Stimulated activated CD8-positive, alpha-beta memory T cell treated with anti-CD3 and anti-CD28 coated beads, Interleukin-15, amount 100 ng/mL, for 1 hour (primary cell): Measurements from ENCODE around the gene SERPINB7.

Source experiments
- DNase-seq: peaks from one replicate; pipeline ENCODE4 v3.0.0-alpha.2; 2020; ENCODE audit warnings: low read depth

SERPINB7 gene

GRCh38 chr18:63787673-63788072 is 12.5 kb downstream of the SERPINB7 start:
- DNase-seq = no peak

GRCh38 chr18:63788447-63789096 is 13.4 kb downstream of the SERPINB7 start:
- peak; percentile 6 for DNase-seq

DNA sequence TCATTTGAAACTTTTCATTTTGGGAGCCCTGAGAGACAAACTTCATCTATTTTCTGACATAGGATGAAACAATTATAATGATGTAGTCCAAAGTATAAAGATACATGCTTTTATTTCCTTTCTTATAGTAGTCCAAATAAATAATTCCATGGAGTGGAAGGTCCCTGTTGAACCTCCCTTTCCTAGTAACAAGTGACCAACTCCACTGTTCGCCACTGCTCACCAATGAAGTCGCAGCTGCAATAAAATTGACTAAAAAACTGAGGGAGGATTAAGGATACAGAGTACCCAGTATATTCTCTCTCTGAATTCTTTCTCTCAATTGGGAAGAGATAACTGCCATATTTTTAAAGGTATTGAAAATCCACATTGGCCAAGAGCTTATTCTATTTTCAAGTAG is 14.1 kb downstream of the SERPINB7 start:
- no peak for DNase-seq

GRCh38 chr18:63795606-63796005 is 20.4 kb downstream of the SERPINB7 start:
- no peak for DNase-seq

GRCh38 chr18:63799189-63799588 is 24.0 kb downstream of the SERPINB7 start:
- no peak for DNase-seq

- no peak for DNase-seq
These were observed 26.1 kb downstream of the SERPINB7 start for GRCh38 chr18:63801343-63801742.

GRCh38 chr18:63808125-63808524 is 32.9 kb downstream of the SERPINB7 start:
- DNase-seq = no peak

GRCh38 chr18:63817441-63818051 is 42.3 kb downstream of the SERPINB7 start:
- DNase-seq = no peak

GRCh38 chr18:63818212-63818611 is 43.0 kb downstream of the SERPINB7 start:
- no peak for DNase-seq

DNA sequence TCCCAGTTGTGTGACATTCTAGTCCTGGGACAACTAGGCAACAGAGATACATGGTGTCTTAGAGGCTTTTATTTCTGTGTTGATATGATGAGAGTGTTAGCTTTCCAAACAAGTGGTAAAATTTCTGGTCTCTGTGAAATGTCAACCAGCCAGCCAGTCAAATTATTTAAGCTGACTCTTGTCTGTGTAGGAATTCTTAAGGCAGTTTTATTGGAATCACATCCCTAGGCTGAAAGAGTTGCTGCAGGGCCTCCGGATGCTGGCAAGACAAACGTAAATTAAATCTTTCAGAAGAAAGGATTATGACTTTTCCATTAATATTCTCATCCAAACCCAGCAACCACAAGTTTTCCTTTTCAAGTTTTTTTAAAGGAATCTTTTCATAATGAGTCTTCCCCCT is 44.6 kb downstream of the SERPINB7 start:
- DNase-seq = no peak

DNA sequence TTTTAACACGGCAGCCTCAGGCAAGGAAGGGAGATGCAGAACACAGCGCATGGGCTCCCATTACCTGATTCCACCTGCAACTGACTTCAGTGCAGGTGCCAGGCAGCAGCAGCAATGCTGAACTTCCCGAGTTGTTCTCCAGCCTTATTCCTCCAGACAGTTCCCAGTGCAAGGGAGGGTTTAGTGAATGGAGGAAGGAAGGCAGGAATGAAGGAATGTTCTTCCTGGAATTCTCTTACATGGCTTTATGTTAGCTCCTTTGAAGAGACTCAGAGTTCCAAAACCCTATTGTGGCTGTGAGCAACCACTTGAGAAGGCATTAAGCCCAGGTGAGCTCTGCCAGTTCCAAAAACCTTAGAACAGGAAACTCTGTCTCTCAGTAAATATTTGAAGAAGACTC is 45.5 kb downstream of the SERPINB7 start:
- no peak for DNase-seq

DNA sequence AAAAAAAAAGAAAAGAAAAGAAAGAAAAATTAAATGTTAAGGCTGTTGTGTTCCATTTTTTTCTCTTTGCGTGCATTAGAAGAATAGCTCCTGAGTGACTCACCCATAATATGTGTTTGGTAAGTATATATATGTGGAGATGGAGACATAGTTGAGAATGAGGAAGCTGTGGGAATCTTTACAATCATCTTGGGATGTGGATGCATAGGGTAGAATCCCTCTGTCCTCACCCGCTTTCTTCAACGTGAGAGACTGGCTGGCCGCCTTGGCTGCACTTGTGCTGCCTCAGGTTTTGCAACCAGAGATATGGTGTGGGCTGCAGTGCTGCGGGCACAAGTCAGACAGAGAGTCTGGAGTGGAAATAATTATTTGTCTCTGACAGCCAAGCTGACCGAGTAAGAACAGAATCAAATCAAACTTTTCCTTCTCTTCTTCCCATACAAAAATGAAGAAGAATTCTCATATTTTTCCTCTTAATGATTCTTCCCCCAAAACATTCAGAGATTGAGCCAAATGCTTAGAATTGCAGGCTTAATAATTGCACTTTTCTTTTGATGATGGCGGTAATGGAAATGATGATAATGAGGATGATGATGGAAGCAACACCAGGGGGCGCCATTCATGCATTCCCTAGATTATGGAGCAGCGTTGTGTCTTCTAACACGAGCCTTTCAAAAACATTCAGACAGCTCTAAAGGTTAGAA is 48.5 kb downstream of the SERPINB7 start:
- no peak for DNase-seq

DNA sequence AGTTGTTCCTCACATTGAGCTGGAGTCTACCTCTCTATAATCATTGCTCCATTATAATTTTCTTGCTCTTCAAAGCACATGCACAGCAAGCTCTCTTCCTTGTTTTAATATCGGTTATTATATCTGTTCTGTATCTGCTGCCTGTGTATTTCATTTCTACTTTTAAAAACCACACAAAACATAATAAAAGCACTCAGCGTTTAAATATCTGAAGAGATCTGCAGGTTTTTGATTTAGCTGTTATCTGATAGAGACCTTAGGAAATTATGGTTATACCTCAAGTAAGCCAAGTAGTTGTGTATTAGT is 49.0 kb downstream of the SERPINB7 start:
- DNase-seq = no peak

DNA sequence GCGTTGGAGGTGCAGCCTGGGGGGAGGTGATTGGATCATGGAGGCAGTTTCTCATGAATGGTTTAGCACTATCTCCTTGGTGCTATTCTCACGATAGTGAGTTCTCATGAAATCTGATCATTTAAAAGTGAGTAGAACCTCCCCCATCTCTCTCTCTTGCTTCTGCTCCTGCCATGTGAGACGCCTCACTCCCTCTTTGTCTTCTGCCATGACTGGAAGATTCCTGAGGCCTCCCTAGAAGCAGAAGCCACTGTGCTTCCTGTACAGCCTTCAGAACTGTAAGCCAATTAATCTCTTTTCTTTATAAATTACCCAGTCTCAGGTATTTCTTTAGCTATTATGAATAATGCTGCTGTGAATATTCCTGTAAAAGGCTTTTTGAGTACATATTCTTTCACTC is 52.9 kb downstream of the SERPINB7 start:
- DNase-seq = no peak

DNA sequence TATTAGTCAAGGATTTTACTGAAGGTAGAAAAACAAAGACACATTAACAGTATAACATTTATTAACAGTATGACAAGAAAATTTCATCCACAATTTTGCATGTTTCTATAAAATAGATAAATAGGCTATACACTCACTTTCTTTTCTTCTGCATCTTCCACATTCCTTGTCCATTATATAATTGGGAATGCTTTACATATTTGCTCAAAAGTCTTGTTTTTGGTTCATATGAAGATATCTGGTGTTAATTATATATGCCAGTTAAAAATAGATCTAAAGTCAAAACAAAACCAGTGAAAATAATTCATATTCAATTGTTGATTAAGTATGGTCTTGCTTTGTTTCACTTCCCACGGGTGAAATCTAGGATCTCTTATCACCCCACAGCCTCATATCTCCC is 53.4 kb downstream of the SERPINB7 start:
- no peak for DNase-seq

DNA sequence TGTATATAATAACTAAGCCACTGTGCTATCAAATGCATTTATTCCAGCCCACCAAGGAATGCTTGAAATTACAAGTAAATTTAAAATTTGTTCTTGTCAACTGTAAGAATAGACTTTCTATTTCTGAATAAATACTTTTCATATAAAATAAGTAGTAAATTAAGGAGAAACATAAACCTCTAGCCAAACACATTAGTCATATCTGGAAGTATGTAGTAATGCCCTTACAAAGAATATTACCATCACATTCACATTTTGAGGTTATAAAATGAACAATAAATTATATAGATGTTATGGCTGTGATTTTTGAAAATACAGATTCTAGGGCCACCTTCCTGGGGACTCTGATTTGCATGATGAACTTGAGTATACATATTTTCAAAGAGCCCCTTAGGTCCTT is 54.7 kb downstream of the SERPINB7 start:
- DNase-seq = no peak

DNA sequence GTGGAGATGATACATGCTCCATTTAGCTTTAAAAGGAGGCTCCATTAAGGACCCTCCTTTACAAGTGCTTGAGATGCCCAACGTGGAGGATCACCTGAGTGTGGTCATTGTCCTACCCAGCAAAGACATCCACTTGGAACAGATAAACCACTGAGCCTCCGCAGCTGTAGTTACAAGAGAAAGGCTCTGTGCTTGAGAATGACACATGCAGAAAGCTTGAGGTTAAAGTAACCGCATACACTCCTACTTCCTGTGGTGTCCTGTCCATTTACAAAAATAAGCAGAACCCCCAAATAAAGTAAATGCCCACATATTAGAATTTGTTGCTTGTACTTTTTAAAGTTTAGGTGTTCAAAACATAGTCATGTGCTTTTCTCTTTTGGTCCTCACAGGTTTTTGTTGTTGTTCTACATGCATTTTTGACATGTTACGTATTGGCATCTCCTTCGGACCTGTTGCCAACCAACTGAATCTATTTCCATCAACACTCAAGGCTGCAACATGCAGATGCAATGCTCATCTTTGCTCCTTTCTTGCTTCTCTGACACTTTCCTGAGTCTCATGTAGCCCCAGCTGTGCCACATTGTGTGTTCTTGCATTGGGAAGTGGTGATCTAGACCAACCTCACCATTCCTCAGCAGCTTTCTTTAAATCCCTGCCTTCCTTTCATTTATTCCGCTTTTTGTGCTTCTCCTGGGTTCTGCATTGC is 56.0 kb downstream of the SERPINB7 start:
- DNase-seq = no peak

GRCh38 chr18:63832470-63832869 is 57.3 kb downstream of the SERPINB7 start:
- no peak for DNase-seq

- DNase-seq = no peak
These were observed 59.4 kb downstream of the SERPINB7 start for GRCh38 chr18:63834471-63835113.

DNA sequence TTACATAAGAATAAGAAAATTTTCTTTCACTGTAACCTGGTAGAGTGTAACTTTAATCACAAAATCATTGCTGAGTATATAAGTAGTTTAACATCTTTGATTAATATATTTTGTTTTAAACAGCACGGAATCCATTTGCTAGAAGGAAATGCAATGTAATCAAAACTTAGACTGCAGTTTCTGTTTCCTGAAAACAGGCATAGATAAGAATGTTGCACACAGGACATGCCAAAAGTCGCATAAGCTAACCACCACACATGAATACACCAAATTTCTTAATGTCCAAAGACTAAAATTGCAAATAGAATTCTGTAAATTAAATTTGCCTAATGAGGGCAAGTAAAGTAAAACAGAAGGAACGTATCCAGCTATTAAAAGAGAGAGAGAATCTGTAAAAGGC is 61.2 kb downstream of the SERPINB7 start:
- DNase-seq = no peak

- no peak for DNase-seq
These were observed 62.4 kb downstream of the SERPINB7 start for GRCh38 chr18:63837590-63837989.

DNA sequence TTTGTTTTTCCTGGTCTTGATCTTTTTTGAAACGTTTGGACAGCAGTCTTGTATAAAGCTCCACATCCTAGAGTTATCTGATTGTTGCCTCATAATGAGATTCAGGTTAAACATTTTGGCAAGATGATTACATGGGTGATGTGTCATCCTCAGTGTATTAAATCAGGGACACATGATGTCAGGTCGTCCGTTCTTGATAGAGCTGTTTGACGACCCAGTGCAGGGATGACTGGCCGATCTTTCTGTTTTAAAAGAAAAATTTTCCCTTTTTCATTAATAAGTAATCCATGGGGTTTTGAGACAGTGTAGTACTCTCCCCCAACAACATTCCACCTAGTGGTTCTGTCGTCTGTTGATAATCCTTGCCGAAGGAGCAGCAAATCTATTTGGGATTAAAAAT is 67.8 kb downstream of the SERPINB7 start:
- no peak for DNase-seq

DNA sequence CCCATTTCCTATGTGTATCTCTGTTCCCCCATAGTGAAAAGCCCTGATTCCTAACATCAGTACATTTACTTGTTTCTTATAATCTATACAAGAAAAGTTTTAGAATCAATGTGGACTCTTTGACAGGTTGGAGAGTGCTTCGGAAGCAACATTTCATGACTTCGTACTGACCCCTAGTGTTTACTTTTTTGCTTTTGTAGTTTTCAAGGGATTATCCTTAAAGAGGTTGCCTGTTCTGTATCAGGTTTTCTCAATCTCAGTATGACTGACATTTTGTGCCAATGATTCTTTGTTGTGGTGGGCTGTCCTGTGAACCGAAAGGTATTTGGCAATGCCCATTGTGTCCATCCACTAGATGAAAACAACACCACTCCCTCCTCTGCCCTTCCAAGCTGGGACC is 69.0 kb downstream of the SERPINB7 start:
- no peak for DNase-seq
